IPS DF 4.7 (cell line): ENCODE results near the gene PAK3.

Experiments
- DNase-seq: peaks from one replicate; pipeline ENCODE4 v3.0.0-alpha.2; 2013; ENCODE audit warnings: low spot score; ENCODE audit errors: extremely low read depth

The PAK3 gene

GRCh38 chrX:111260451-111260850 lies 164.5 kb downstream of the PAK3 start:
- DNase-seq, result no peak

DNA sequence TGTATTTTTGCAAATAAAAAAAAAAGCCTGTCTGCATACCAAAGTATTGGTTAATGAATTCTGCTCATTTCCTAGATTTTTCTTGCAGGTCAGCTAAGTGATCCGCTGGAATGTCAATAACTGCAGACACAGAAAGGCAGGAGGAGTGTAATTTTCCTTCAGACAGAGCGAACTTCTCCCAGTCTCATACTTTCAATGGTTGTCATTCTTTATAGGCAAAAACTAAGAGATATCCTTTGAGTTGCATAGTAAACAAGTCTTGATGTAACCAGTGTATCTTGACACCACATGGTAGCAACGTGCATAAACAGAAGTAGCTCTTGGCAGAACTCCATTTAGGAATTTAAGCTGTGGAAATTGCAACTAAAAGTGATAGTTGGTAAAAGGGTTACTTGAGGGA lies 166.1 kb downstream of the PAK3 start:
- no peak for DNase-seq

GRCh38 chrX:111264385-111264784 lies 168.4 kb downstream of the PAK3 start:
- no peak for DNase-seq

DNA sequence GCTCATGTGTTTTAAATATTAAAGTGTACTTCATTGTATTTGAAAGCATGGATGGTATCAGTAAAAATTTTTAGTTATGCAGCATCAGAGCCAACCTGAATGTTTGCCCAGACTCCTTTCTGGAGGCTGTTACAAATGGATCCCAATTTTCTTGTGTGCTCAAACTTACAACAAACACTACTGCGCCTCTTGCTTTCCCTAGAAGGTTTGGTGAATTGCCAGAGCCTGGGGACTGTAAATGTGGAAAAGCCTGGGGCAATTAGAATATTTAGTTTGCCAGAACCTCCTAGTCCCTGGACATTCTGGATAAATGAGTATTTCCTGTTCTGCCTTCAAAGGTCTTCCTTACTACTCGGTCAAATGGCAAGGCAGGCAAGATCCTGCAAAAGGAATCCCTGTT lies 169.5 kb downstream of the PAK3 start:
- no peak for DNase-seq

DNA sequence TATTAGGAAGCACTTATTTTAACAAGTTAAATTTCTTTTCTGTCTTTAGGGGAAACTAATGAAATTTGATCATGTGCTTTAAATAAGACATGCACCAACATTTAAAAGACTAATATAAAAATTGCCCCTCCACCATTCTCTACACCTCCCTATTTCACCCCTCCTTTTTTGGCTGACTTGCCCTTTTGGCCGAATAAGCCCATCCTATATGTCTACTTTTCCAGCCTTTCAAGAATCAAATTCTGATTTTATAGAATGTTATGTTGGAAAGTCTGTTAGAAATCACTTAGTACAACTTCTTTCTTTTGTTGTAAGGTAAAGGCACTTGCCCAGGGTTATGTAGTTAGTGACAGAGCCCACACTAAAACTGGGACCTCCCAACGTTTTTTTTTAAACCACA lies 172.5 kb downstream of the PAK3 start:
- no peak for DNase-seq

GRCh38 chrX:111270339-111270738 lies 174.3 kb downstream of the PAK3 start, which contains the start of gene CAPN6:
Gene CAPN6 (minus strand): TSS chrX:111270483. CDS start chrX:111263936, 6,547 bp downstream.
- peak; percentile 1 for DNase-seq
